ENCODE measurements around the gene BDKRB1. TPM values are rescaled to one million over a fixed set of nuclear protein-coding genes. Genes with fewer than 3 reads are reported as not detected.

BDKRB1 gene
- total RNA-seq, 1 donor from 2014 or later = not detected

DNA sequence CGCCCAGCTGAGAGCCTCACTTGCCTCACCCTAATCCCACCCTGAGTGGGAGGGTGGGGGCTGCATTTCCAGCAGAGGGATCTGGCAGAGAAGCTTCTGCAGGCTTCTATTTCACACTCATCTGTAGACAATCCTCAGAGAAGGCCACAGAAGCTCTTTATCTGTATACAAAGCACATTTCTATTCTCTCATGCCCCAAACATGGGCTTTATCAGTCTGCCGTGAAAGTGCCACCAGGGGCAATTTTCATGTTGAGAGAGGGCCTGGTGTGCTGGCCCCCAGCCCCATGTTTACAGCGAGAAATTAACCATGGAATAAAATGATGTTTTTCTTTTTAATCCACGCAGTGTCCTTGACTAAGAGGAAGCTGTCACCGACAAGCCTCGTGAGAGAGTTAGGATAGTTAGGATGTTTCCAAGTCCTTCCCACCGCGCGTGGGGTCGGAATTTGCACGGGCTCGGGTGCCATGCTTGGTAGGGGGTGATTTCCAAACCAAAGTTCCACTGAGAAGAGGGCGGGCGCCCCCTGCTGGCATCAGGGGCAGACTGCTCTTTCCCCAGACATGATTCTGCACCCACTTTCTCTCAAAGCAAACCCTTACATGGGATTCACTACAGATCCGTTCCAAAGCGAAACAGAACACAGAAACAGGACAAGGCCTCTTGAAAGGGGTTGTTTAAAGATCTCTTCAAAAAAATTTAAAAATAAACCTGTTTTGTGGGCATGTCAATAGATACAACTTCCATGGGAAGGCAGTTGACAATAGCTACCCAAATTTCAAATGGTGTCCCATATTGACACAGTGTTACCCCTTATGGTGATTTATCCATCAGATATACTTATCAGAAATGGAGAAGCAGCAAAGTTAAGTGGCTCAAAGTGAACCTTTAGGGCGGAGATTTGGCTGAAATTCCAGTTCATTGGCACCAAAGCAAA, 19.4 kb downstream of the BDKRB1 start:
- Mint-ChIP-seq H3K4me3 (ENCODE audit: unreplicated experiment) (no peak overlapping the region), H3K4me1 (ENCODE audit: unreplicated experiment) (no peaks in the 10 kb centered on the region), H3K36me3 (ENCODE audit: low read depth, unreplicated experiment) (peaks cover 4% of the 10 kb centered on the region), H3K27me3 (ENCODE audit: unreplicated experiment) (peaks cover 2% of the 10 kb centered on the region), H3K27ac (ENCODE audit: unreplicated experiment) (no peak overlapping the region), H3K9me3 (ENCODE audit: unreplicated experiment) (no peaks in the 10 kb centered on the region)
- peak; percentile 82 for DNase-seq (ENCODE audit: low spot score)
- peak; percentile 99 for TF ChIP-seq CTCF (IDR thresholded peaks at IDR 0.05; ENCODE audit: unreplicated experiment)

DNA sequence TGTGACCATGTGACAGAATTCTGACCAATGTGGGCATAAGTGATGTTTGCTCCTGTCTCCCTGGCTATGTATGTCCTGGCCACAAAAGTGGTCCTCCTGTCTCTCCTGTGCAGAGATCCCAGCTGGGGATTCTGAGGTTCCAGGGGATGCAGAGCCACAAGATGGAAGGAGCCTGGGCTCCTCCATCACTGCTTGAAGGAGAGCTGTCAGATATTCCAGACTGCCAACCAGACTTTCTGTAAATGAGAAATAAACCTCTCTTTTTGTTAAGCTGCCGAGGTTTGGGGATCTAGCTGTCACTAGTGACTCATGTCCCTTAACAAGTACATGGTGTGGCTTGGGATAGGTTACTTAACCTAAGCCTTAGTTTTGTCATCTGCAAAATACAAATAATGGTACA, 21.9 kb downstream of the BDKRB1 start:
- Mint-ChIP-seq H3K36me3 (ENCODE audit: low read depth, unreplicated experiment) (peaks cover 4% of the 10 kb centered on the region), H3K27me3 (ENCODE audit: unreplicated experiment) (peaks cover 2% of the 10 kb centered on the region)
- TF ChIP-seq CTCF (IDR thresholded peaks at IDR 0.05; ENCODE audit: unreplicated experiment) = no peak

GRCh38 chr14:96279564-96279963, 23.6 kb downstream of the BDKRB1 start:
- no peak for DNase-seq (ENCODE audit: low spot score)
- no peak overlapping the region for H3K27ac Mint-ChIP-seq (ENCODE audit: unreplicated experiment)
- no peak overlapping the region for H3K4me3 Mint-ChIP-seq (ENCODE audit: unreplicated experiment)
- TF ChIP-seq CTCF (IDR thresholded peaks at IDR 0.05; ENCODE audit: unreplicated experiment) = no peak
- no peaks in the 10 kb centered on the region for H3K4me1 Mint-ChIP-seq (ENCODE audit: unreplicated experiment)
- H3K36me3 Mint-ChIP-seq (ENCODE audit: low read depth, unreplicated experiment) = peaks cover 4% of the 10 kb centered on the region
- no peaks in the 10 kb centered on the region for H3K9me3 Mint-ChIP-seq (ENCODE audit: unreplicated experiment)
- H3K27me3 Mint-ChIP-seq (ENCODE audit: unreplicated experiment) = peaks cover 2% of the 10 kb centered on the region

More for the DNA sequence above, 21.9 kb downstream of the BDKRB1 start:
- Mint-ChIP-seq H3K9me3 (ENCODE audit: unreplicated experiment) (no peaks in the 10 kb centered on the region), H3K4me3 (ENCODE audit: unreplicated experiment) (peak overlapping the region; percentile 25), H3K27ac (ENCODE audit: unreplicated experiment) (no peak overlapping the region), H3K4me1 (ENCODE audit: unreplicated experiment) (no peaks in the 10 kb centered on the region)
- DNase-seq (ENCODE audit: low spot score) = no peak

DNA sequence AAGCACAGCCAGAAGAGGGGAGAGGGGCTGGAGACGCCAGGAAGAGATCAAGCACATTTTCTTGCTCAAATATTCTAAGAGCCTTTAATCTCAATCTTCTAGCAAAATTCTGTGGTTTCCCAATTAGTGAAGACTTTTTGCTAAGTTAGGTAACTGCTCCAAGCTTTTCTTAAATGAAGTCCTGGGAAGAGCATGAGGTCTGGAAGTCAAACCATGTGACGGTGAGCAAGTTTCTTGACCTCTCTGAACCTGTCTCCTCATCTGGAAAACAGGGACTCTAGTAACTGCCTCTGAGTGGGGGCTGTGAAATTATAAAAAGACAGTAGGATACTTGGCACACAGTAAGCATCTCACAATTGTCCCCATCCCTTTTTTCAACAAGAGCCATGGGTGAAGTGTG, 24.1 kb downstream of the BDKRB1 start:
- peaks cover 3% of the 10 kb centered on the region for H3K4me1 Mint-ChIP-seq (ENCODE audit: unreplicated experiment)
- no peak for DNase-seq (ENCODE audit: low spot score)
- H3K27ac Mint-ChIP-seq (ENCODE audit: unreplicated experiment) = no peak overlapping the region
- H3K4me3 Mint-ChIP-seq (ENCODE audit: unreplicated experiment) = no peak overlapping the region
- H3K9me3 Mint-ChIP-seq (ENCODE audit: unreplicated experiment) = no peaks in the 10 kb centered on the region
- H3K27me3 Mint-ChIP-seq (ENCODE audit: unreplicated experiment) = peaks cover 2% of the 10 kb centered on the region
- no peak for TF ChIP-seq CTCF (IDR thresholded peaks at IDR 0.05; ENCODE audit: unreplicated experiment)
- peaks cover 4% of the 10 kb centered on the region for H3K36me3 Mint-ChIP-seq (ENCODE audit: low read depth, unreplicated experiment)

DNA sequence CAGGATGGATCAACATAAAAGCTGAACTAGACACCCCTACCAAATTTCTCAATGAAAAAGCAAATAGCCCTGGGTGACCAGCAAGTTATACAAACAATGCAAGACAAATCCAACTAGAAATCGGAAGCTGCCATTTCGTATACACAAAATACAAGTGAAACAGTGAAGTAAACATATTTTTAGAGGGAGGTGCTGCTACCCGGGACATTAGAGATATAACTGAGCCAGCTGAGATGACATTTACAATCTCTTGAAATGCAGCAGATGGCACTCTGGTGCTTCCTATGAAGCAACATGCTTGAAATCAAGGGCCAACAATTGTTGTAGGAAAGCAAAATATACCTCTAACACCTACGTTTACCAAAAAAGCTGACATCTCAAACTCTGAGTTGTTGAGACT, 25.5 kb downstream of the BDKRB1 start:
- H3K27me3 Mint-ChIP-seq (ENCODE audit: unreplicated experiment) = peaks cover 2% of the 10 kb centered on the region
- DNase-seq (ENCODE audit: low spot score) = no peak
- H3K27ac Mint-ChIP-seq (ENCODE audit: unreplicated experiment) = no peak overlapping the region
- H3K9me3 Mint-ChIP-seq (ENCODE audit: unreplicated experiment) = no peaks in the 10 kb centered on the region
- no peak for TF ChIP-seq CTCF (IDR thresholded peaks at IDR 0.05; ENCODE audit: unreplicated experiment)
- H3K4me3 Mint-ChIP-seq (ENCODE audit: unreplicated experiment) = no peak overlapping the region
- H3K4me1 Mint-ChIP-seq (ENCODE audit: unreplicated experiment) = peaks cover 3% of the 10 kb centered on the region
- peaks cover 4% of the 10 kb centered on the region for H3K36me3 Mint-ChIP-seq (ENCODE audit: low read depth, unreplicated experiment)
